Osteocyte (in vitro differentiated cells): ENCODE results near the gene TGFBR3L. TPM values are rescaled to one million over a fixed set of nuclear protein-coding genes. Genes with fewer than 3 reads are reported as not detected.
A peak's percentile ranks its signal among the peaks of the same experiment; 100 is the strongest.

ENCODE experiments used
- DNase-seq: peaks from one replicate; pipeline ENCODE4 v3.0.0; 2021; ENCODE audit warnings: mixed read lengths; ENCODE audit not compliant: unreplicated experiment; ENCODE audit errors: extremely low spot score
- H3K27ac Mint-ChIP-seq: one replicate; pipeline ENCODE4 v1.8.0; 2021; ENCODE audit warnings: mild to moderate bottlenecking, mixed read lengths; ENCODE audit not compliant: unreplicated experiment
- H3K27me3 Mint-ChIP-seq: one replicate; pipeline ENCODE4 v1.8.0; 2021; ENCODE audit warnings: mixed read lengths; ENCODE audit not compliant: unreplicated experiment
- H3K36me3 Mint-ChIP-seq: one replicate; pipeline ENCODE4 v1.8.0; 2021; ENCODE audit warnings: mixed read lengths; ENCODE audit not compliant: unreplicated experiment
- H3K4me1 Mint-ChIP-seq: one replicate; pipeline ENCODE4 v1.8.0; 2021; ENCODE audit warnings: mixed read lengths; ENCODE audit not compliant: unreplicated experiment
- H3K4me3 Mint-ChIP-seq: one replicate; pipeline ENCODE4 v1.8.0; 2021; ENCODE audit warnings: mild to moderate bottlenecking, moderate library complexity, mixed read lengths; ENCODE audit not compliant: unreplicated experiment
- H3K9me3 Mint-ChIP-seq: one replicate; pipeline ENCODE4 v1.8.0; 2021; ENCODE audit warnings: mixed read lengths; ENCODE audit not compliant: unreplicated experiment
- total RNA-seq: library from RNA; stranded (reverse); gene quantifications from 2 replicates; pipeline ENCODE4 v1.2.1, GENCODE V29; 2021
- TF ChIP-seq, protein P1 (sequence below): fragments of 200-600 bp; sonication (generic); IDR thresholded peaks from 2 replicates; pipeline ENCODE4 v1.5.0; 2021; ENCODE audit warnings: antibody characterized with exemption, mild to moderate bottlenecking, moderate library complexity

TGFBR3L gene
- total RNA-seq, 1 donor from 2014 or later, result 2.3 TPM

DNA sequence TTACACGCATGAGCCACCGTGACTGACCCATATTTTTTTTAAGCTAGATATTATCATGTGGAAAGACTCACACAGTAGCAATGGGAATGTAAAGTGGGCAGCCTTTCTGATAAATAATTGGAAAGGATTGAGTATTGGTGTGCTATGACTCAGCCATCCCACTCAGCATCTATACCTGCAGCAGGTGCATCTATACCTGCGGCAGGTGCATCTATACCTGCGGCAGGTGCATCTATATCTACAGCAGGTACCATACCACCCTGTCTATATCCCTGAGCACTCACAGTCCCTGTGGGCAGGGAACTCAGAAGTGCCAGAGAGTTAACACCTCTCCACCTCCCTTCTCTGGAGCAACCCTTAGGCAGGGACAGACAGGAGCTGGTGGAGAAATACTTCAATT lies 31.5 kb upstream of the TGFBR3L start:
- Mint-ChIP-seq H3K9me3 (no peaks in the 10 kb centered on the region), H3K4me1 (peaks cover 5% of the 10 kb centered on the region)
- DNase-seq, result no peak

DNA sequence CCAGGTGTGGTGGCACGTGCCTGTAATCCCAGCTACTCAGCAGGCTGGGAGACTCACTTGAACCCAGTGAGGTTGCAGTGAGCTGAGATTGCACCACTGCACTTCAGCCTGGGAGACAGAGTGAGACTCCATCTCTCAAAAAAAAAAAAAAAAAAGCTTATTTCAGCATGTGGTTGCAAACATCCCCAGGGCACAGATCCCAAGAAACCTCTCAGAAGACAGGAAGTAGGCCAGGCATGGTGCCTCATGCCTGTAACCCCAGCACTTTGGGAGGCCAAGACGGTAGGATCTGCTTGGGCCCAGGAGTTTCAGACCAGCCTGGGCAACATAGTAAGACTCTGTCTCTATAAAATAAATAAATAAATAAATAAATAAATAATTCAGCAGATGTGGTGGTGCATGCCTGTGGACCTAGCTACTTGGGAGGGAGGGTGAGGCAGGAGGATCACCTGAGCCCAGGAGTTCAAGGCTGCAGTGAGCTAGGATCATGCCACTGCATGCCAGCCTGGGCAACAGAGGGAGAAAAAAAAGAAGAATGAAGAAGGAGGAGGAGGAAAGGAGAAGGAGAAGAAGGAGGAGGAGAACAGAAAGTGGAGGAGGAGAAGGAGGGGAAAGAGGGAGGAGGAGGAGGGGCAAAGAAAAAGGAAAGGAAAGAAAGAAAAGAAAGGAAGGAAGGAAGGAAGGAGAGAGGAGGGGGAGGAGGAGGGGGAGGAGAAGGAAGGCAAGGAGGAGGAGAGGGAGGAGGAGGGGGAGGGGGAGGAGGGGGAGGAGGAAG lies 30.6 kb upstream of the TGFBR3L start:
- Mint-ChIP-seq H3K27ac (no peak overlapping the region), H3K27me3 (no peaks in the 10 kb centered on the region), H3K4me3 (no peak overlapping the region), H3K9me3 (no peaks in the 10 kb centered on the region), H3K36me3 (no peaks in the 10 kb centered on the region), H3K4me1 (peaks cover 8% of the 10 kb centered on the region)
- DNase-seq, result no peak
- TF ChIP-seq, protein P1, sequence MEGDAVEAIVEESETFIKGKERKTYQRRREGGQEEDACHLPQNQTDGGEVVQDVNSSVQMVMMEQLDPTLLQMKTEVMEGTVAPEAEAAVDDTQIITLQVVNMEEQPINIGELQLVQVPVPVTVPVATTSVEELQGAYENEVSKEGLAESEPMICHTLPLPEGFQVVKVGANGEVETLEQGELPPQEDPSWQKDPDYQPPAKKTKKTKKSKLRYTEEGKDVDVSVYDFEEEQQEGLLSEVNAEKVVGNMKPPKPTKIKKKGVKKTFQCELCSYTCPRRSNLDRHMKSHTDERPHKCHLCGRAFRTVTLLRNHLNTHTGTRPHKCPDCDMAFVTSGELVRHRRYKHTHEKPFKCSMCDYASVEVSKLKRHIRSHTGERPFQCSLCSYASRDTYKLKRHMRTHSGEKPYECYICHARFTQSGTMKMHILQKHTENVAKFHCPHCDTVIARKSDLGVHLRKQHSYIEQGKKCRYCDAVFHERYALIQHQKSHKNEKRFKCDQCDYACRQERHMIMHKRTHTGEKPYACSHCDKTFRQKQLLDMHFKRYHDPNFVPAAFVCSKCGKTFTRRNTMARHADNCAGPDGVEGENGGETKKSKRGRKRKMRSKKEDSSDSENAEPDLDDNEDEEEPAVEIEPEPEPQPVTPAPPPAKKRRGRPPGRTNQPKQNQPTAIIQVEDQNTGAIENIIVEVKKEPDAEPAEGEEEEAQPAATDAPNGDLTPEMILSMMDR, result no peak

More for the DNA sequence above, 31.5 kb upstream of the TGFBR3L start:
- TF ChIP-seq, protein P1, result no peak
- Mint-ChIP-seq H3K36me3 (no peaks in the 10 kb centered on the region), H3K27me3 (no peaks in the 10 kb centered on the region), H3K4me3 (no peak overlapping the region), H3K27ac (no peak overlapping the region)

DNA sequence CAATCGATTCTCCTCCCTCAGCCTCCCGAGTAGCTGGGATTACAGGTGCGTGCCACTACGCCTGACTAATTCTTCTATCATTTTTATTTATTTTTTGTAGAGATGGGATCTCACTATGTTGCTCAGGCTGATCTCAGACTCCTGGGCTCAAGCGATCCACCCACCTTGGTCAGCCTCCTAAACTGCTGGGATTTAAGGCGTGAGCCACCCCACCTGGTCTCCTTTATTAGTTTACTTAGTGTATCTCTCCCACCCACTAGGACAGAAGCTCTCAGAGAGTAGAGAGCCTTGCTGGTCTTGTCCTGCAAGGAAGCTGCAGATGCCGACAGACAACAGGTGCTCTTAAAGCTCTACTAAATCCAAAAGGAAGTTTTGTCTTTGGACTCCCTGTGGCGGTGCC lies 28.8 kb upstream of the TGFBR3L start:
- Mint-ChIP-seq H3K27me3 (no peaks in the 10 kb centered on the region), H3K4me3 (no peak overlapping the region), H3K9me3 (no peaks in the 10 kb centered on the region), H3K4me1 (peaks cover 9% of the 10 kb centered on the region), H3K27ac (no peak overlapping the region), H3K36me3 (no peaks in the 10 kb centered on the region)
- TF ChIP-seq, protein P1, result no peak
- DNase-seq, result no peak

DNA sequence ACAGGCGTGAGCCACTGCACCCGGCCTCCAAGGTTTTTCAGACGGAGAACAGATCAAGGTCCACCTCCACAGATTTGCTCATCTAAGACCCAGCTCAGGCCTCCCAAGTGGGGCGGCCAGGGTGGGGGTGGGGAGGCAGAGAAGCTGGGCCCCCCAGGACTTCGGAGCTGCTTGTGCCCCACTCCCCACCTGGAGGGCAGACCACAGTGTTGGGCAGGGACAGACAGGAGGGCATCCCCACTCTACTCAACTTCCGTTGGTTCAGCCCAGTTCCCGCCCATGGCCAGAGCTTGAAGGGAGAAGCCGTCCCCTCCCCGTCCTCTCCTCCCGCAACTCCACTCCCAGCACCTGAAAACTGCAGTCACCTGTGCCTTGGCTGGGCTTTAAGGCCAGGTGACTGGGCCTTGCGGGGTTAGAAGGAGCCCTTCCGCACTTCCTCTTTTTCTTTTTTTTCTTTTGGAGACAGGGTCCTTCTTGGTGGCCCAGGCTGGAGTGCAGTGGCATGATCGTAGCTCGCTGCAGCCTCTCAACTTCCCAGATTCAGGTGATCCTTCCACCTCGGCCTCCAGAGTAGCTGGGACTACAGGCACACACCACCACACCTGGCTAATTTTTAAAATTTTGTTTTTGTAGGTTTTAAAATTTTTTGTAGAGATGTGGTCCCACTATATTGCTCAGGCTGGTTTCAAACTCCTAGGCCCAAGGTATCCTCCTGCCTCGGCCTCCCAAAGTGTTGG lies 27.1 kb upstream of the TGFBR3L start:
- no peak overlapping the region for H3K27ac Mint-ChIP-seq
- no peaks in the 10 kb centered on the region for H3K36me3 Mint-ChIP-seq
- no peaks in the 10 kb centered on the region for H3K9me3 Mint-ChIP-seq
- H3K27me3 Mint-ChIP-seq, result no peaks in the 10 kb centered on the region
- peaks cover 15% of the 10 kb centered on the region for H3K4me1 Mint-ChIP-seq
- TF ChIP-seq, protein P1, result no peak
- no peak overlapping the region for H3K4me3 Mint-ChIP-seq
- DNase-seq, result no peak

DNA sequence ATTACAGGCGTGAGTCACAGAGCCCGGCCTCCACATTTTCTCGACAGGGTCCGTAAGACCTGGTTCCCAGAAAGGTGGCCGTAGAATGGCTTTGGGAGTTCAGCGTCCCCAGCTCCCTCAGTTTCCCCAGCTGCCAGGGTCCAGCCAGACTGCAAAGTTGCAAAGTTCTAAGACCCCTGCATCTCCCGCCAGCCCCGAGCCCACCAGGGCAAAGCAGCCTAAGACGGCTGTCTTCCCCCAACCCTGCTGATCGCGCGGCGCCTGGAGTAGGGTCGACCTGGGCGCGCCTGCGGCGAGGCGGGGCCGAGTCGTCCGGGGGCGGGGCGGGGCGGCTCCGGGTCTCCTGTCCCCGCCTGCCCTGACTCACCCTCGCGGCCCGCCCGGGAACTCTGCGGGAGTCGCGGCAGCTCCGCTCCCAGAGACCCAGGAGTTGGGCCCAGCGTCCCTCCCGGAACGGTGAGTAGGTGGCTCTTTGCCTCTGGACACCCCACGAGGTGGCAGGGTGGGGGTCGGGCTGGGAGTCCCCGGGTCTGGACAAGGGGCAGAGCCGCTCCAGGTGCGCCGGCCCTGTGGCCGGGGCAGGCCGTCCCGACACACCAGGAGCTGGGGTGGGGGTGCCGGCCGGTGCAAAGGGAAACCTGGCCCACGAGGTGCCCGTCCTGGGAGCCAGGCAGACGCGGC lies 26.3 kb upstream of the TGFBR3L start, which contains the start of gene LRRC8E:
TSS of gene LRRC8E (plus strand) at position 366 of the 681 bp plus-strand sequence. CDS start 7,094 bp downstream, outside the sequence.
- H3K27ac Mint-ChIP-seq, result no peak within 1 kb of the TSS
- no peaks in the 10 kb centered on the region for H3K9me3 Mint-ChIP-seq
- peaks cover 15% of the 10 kb centered on the region for H3K4me1 Mint-ChIP-seq
- H3K27me3 Mint-ChIP-seq, result no peaks in the 10 kb centered on the region
- DNase-seq, result no peak
- H3K4me3 Mint-ChIP-seq, result peak within 1 kb of the TSS; percentile 55
- TF ChIP-seq, protein P1, result no peak
- no peaks in the 10 kb centered on the region for H3K36me3 Mint-ChIP-seq
